A549 (cell line): Measurements from ENCODE around the gene GPR55. TPM values are rescaled to one million over a fixed set of nuclear protein-coding genes. Genes with fewer than 3 reads are reported as not detected.

ENCODE experiments used
- ATAC-seq, 2 experiments: fragments of 200-7000 bp in 1 of 2; fragments of >200 bp in 1 of 2; cut with Nextera tagmentation in 1 of 2; cut with Tn5 transposase in 1 of 2; 3 replicates each; pipeline versions ENCODE4 v1.8.0 to v1.9.1; 2018 to 2020; ENCODE audit warnings: mild to moderate bottlenecking in 1 of 2, moderate library complexity in 1 of 2
- CTCF ChIA-PET: fragments of 300-600 bp; sonication (Branson Sonifier 250); formaldehyde crosslinking; extraction: SDS; loops from one replicate; lab custom pipeline; 2021; ENCODE audit warnings: antibody characterized with exemption, inconsistent platforms; lab: Yijun Ruan, JAX
- POLR2A ChIA-PET: fragments of 350-600 bp; formaldehyde crosslinking; extraction: SDS; loops from one replicate; lab custom pipeline; 2021; ENCODE audit warnings: antibody characterized with exemption, inconsistent platforms; lab: Yijun Ruan, JAX
- DNase-seq, 2 experiments: peaks; one replicate each; pipeline versions ENCODE4 v3.0.0 to v3.0.0-alpha.2; 2011 to 2016; ENCODE audit warnings: low read depth in 1 of 2, low spot score in 1 of 2
- FAIRE-seq: peaks from 2 replicates; lab custom pipeline; 2011; peaks lifted over from hg19 to GRCh38; lab: Jason Lieb, UNC
- H3K27ac ChIP-seq, 2 experiments: fragments of >200 bp; sonication (Bioruptor Twin); formaldehyde crosslinking; 3 replicates each; pipeline ENCODE4 v1.5.1; 2016 to 2017
- H3K4me1 ChIP-seq: fragments of >200 bp; sonication (Bioruptor Twin); formaldehyde crosslinking; 3 replicates; pipeline ENCODE4 v1.6.1; 2016
- H3K4me2 ChIP-seq: fragments of >200 bp; sonication (Bioruptor Twin); formaldehyde crosslinking; 3 replicates; pipeline ENCODE4 v1.6.1; 2016
- H3K4me3 ChIP-seq: fragments of >200 bp; sonication (Bioruptor Twin); formaldehyde crosslinking; 3 replicates; pipeline ENCODE4 v1.5.1; 2016
- H3K9me3 ChIP-seq: fragments of >200 bp; sonication (Bioruptor Twin); formaldehyde crosslinking; 3 replicates; pipeline ENCODE4 v1.6.1; 2016
- CBX2 ChIP-seq: fragments of 200-600 bp; sonication (generic); IDR thresholded peaks from 2 replicates; pipeline ENCODE4 v1.6.1; 2016; ENCODE audit warnings: low read depth, mild to moderate bottlenecking, borderline replicate concordance
- CBX8 ChIP-seq: fragments of 200-600 bp; sonication (generic); IDR thresholded peaks from 2 replicates; pipeline ENCODE4 v1.6.1; 2016
- CEBPB ChIP-seq, 2 experiments: fragments of >200 bp in 1 of 2; sonication (Bioruptor Twin) in 1 of 2; formaldehyde crosslinking in 1 of 2; IDR thresholded peaks; 2 replicates each; pipeline ENCODE4 v1.6.1; 2012 to 2016
- EHF ChIP-seq: fragments of 250-450 bp; sonication (Bioruptor Pico); IDR thresholded peaks from 2 replicates; pipeline ENCODE4 v1.5.0; 2020; ENCODE audit warnings: mild to moderate bottlenecking
- HDAC2 ChIP-seq: fragments of 200-600 bp; sonication (generic); IDR thresholded peaks from 2 replicates; pipeline ENCODE4 v1.6.1; 2016
- HEYL ChIP-seq: fragments of 250-450 bp; sonication (Bioruptor Pico); IDR thresholded peaks from 2 replicates; pipeline ENCODE4 v1.8.0; 2021; ENCODE audit warnings: mild to moderate bottlenecking, moderate library complexity
- HOXB13 ChIP-seq: fragments of 250-450 bp; sonication (Bioruptor Pico); IDR thresholded peaks from 2 replicates; pipeline ENCODE4 v1.5.0; 2020; ENCODE audit warnings: low read depth, mild to moderate bottlenecking, moderate library complexity
- JUNB ChIP-seq: fragments of >200 bp; sonication (Bioruptor Twin); formaldehyde crosslinking; IDR thresholded peaks from 2 replicates; pipeline ENCODE4 v1.6.1; 2016
- KDM1A ChIP-seq: fragments of 200-600 bp; sonication (generic); IDR thresholded peaks from 2 replicates; pipeline ENCODE4 v1.6.1; 2016; ENCODE audit warnings: low read depth, mild to moderate bottlenecking
- KDM5A ChIP-seq: fragments of 200-600 bp; sonication (generic); IDR thresholded peaks from 2 replicates; pipeline ENCODE4 v1.6.1; 2016; ENCODE audit warnings: antibody characterized with exemption, mild to moderate bottlenecking
- MAFK ChIP-seq: fragments of 450-650 bp; IDR thresholded peaks from 2 replicates; pipeline ENCODE4 v1.6.1; 2014; ENCODE audit not compliant: partially characterized antibody
- MAZ ChIP-seq: fragments of 150-350 bp; IDR thresholded peaks from 2 replicates; pipeline ENCODE4 v1.6.1; 2014; ENCODE audit warnings: antibody characterized with exemption, low read depth, low read length, borderline replicate concordance
- MYC ChIP-seq: IDR thresholded peaks from 2 replicates; pipeline ENCODE4 v1.6.1; 2012; ENCODE audit warnings: mild to moderate bottlenecking, inconsistent platforms, low read length, improper control_type of control experiment, borderline replicate concordance
- NFE2L2 ChIP-seq: fragments of 150-350 bp; conservative IDR thresholded peaks from 2 replicates; pipeline ENCODE4 v1.6.1; 2014; ENCODE audit warnings: low read length
- NR3C1 ChIP-seq: fragments of >200 bp; sonication (Bioruptor Twin); formaldehyde crosslinking; IDR thresholded peaks from 3 replicates; pipeline ENCODE4 v1.6.1; 2017
- PHF8 ChIP-seq: fragments of 200-600 bp; sonication (generic); IDR thresholded peaks from 2 replicates; pipeline ENCODE4 v1.6.1; 2016; ENCODE audit warnings: low read depth, mild to moderate bottlenecking, antibody characterized with exemption, moderate library complexity, borderline replicate concordance
- POLR2A ChIP-seq: IDR thresholded peaks from 2 replicates; pipeline ENCODE4 v1.6.1; 2012; ENCODE audit warnings: mild to moderate bottlenecking, low read length
- POLR2AphosphoS2 ChIP-seq: conservative IDR thresholded peaks from 2 replicates; pipeline ENCODE4 v1.6.1; 2012; ENCODE audit warnings: low read length, improper control_type of control experiment, inconsistent platforms
- RAD21 ChIP-seq, 2 experiments: fragments of >200 bp in 1 of 2; sonication (Bioruptor Twin) in 1 of 2; formaldehyde crosslinking in 1 of 2; IDR thresholded peaks in 1 of 2; conservative IDR thresholded peaks in 1 of 2; 2 replicates in 1 of 2; 3 replicates in 1 of 2; pipeline ENCODE4 v1.6.1; 2012 to 2018; ENCODE audit warnings: inconsistent platforms in 1 of 2
- RCOR1 ChIP-seq: fragments of 150-350 bp; IDR thresholded peaks from 2 replicates; pipeline ENCODE4 v1.6.1; 2014; ENCODE audit warnings: antibody characterized with exemption, low read length, low read depth
- SMC3 ChIP-seq: fragments of >200 bp; sonication (Bioruptor Twin); formaldehyde crosslinking; IDR thresholded peaks from 3 replicates; pipeline ENCODE4 v1.6.1; 2018; ENCODE audit warnings: inconsistent platforms
- ZC3H11A ChIP-seq: fragments of 450-650 bp; IDR thresholded peaks from 2 replicates; pipeline ENCODE4 v1.6.1; 2014; ENCODE audit warnings: antibody characterized with exemption, mild to moderate bottlenecking
- ZSCAN20 ChIP-seq: fragments of 250-450 bp; sonication (Bioruptor Pico); IDR thresholded peaks from 2 replicates; pipeline ENCODE4 v1.8.0; 2022; ENCODE audit warnings: mild to moderate bottlenecking, moderate library complexity
- WGBS: methylation state at CpG from one replicate; pipeline ENCODE4 v1.1.6; 2017; ENCODE audit errors: missing lambda C conversion rate; 5-methylcytosine and 5-hydroxymethylcytosine counted together
- polyA plus RNA-seq, 4 experiments: library from polyadenylated mRNA; depleted of rRNA in 3 of 4; stranded (reverse); fragments of >200 nt; fragmentation: RNase III in 1 of 4; extraction: RNeasy Plus Mini Kit Qiagen cat#74134 plus additional on column Dnase treatment in 1 of 4; gene quantifications; 2 replicates in 3 of 4; 3 replicates in 1 of 4; pipeline ENCODE4 v1.2.3, GENCODE V29; 2011 to 2017
- TF ChIP-seq, protein P1 (sequence below): fragments of 250-450 bp; sonication (Bioruptor Pico); IDR thresholded peaks from 2 replicates; pipeline ENCODE4 v1.5.0; 2021; ENCODE audit warnings: mild to moderate bottlenecking, moderate library complexity, borderline replicate concordance
- TF ChIP-seq, protein P2 (sequence below): fragments of 450-650 bp; IDR thresholded peaks from 2 replicates; pipeline ENCODE4 v1.6.1; 2014; ENCODE audit warnings: antibody characterized with exemption

The GPR55 gene
- polyA plus RNA-seq, 2 of the 4 experiments (the other 2 are of a cell fraction) = not detected

DNA sequence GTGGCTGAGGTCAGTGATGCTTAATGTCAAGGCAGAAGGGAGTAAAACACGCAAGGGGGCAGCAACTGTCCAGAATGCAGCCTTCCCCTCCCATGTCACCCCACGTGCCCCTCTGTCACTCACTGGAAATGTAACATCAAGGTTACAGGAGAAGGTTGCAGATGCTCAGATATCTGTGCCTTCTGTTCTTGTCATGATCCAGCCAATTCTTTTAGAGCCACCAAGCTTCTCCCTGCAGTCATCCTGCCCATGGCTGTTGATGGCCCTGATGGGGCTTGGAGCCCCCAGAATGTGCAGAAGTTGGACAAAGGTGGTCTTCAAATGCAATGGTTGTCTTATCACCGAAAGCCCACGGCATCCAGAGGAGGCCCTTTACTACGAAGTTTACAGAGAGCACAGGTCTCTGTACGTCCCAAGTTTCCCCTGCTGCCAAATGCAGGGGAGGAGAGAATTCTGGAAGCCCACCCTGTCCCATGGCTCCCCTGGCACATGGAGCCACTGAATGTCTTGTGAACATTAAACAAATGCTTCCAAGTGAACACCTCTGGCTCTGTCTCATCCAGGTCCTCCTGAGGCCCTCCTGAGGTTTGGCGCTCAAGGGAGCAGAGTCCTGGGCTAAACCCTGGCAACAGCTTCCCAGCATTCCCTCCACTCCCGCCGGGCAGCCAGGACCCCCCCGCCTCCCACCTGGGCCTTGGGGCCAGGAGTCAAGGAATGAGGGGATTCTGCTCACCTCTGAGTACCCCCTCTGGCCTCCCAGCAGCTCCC is 4.5 kb upstream of the GPR55 start:
- no peak overlapping the region for H3K4me3 ChIP-seq
- DNase-seq (no peak), ATAC-seq (no peak; a peak in 1 of 6 replicates), FAIRE-seq (no peak)
- CTCF ChIA-PET = interaction anchor here (1.0 to 1.8 kb wide), 3 partner anchors 19 to 57 kb away, joined by 3 to 5 read pairs (median 4); no protein-coding TSS in a partner anchor
- no peak for TF ChIP-seq HEYL (CRISPR knock-in tag)
- 0 out of 5 replicates have a peak, but pooled peaks of 1 of the 2 experiments have one; percentile 17 for TF ChIP-seq RAD21 (conservative IDR thresholded peaks at IDR 0.05 in 1 of 2, IDR thresholded peaks at IDR 0.05 in 1 of 2)
- no peak overlapping the region for H3K4me2 ChIP-seq
- H3K27ac ChIP-seq = no peak overlapping the region
- H3K9me3 ChIP-seq = no peaks in the 10 kb centered on the region
- POLR2A ChIA-PET = no interaction called here
- WGBS = 51% methylated on average over 10 of the region's 10 CpGs
- H3K4me1 ChIP-seq = no peaks in the 10 kb centered on the region

DNA sequence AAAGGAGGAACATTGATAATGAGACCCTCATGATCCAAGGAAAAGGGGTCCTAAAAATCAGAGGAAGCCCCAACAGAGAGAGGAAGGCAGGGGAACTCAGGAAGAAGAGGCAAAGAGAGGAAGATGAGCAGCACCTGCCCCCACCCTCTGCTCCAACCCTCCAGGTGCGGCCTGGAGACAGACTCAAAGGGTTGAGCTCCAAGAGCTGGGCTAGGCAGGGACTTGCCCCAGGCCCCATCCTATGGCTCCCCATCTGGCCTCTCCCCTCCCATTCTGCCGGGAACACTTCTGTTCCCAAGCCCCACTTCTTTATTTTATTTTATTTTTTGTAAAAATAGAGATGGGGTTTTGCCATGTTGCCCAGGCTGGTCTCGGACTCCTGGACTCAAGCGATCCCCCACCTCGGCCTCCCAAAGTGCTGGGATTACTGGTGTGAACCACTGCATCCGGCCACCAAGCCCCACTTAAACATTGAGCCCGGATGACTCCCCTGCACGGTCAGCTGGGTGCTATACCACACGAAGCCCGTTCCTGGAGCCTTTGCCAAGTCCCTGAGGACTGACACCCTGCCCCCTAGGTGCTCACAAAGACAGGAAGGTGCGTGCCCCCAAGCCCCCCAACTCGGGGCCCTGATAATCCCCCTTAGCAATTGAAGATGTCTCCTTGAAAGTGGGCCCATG is 3.8 kb upstream of the GPR55 start:
- Histone ChIP-seq H3K9me3 (no peaks in the 10 kb centered on the region), H3K4me2 (no peak overlapping the region), H3K4me1 (no peaks in the 10 kb centered on the region), H3K27ac (no peak overlapping the region), H3K4me3 (no peak overlapping the region)
- ATAC-seq = no peak
- CTCF ChIA-PET = interaction anchor here (1.0 to 1.8 kb wide), 2 partner anchors 18 to 58 kb away, joined by 4 to 5 read pairs; no protein-coding TSS in a partner anchor
- WGBS = 42% methylated on average over 11 of the region's 12 CpGs
- POLR2A ChIA-PET = no interaction called here
- TF ChIP-seq POLR2AphosphoS2 = no peak
- no peak for TF ChIP-seq ZC3H11A
- TF ChIP-seq KDM1A = no peak
- TF ChIP-seq RAD21 (conservative IDR thresholded peaks at IDR 0.05 in 1 of 2, IDR thresholded peaks at IDR 0.05 in 1 of 2) = no peak
- TF ChIP-seq HDAC2 = no peak
- no peak for TF ChIP-seq KDM5A
- TF ChIP-seq, protein P1, sequence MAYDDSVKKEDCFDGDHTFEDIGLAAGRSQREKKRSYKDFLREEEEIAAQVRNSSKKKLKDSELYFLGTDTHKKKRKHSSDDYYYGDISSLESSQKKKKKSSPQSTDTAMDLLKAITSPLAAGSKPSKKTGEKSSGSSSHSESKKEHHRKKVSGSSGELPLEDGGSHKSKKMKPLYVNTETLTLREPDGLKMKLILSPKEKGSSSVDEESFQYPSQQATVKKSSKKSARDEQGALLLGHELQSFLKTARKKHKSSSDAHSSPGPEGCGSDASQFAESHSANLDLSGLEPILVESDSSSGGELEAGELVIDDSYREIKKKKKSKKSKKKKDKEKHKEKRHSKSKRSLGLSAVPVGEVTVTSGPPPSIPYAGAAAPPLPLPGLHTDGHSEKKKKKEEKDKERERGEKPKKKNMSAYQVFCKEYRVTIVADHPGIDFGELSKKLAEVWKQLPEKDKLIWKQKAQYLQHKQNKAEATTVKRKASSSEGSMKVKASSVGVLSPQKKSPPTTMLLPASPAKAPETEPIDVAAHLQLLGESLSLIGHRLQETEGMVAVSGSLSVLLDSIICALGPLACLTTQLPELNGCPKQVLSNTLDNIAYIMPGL (CRISPR knock-in tag) = no peak
- TF ChIP-seq POLR2A = no peak
- TF ChIP-seq JUNB = no peak
- no peak for TF ChIP-seq HOXB13 (CRISPR knock-in tag)
- no peak for FAIRE-seq
- no peak for DNase-seq

GRCh38 chr2:230927711-230928341 is 2.8 kb upstream of the GPR55 start:
- H3K4me3 ChIP-seq = no peak overlapping the region
- ATAC-seq (no peak), DNase-seq (no peak), FAIRE-seq (no peak)
- H3K27ac ChIP-seq = no peak overlapping the region
- no peak overlapping the region for H3K4me2 ChIP-seq
- 70% methylated on average over 12 of the region's 14 CpGs for WGBS
- ChIA-PET CTCF (interaction anchor here (1.0 to 1.7 kb wide), 3 partner anchors 29 to 79 kb away, joined by 3 to 8 read pairs (median 3); no protein-coding TSS in a partner anchor), POLR2A (no interaction called here)
- TF ChIP-seq SMC3 (no peak), KDM1A (no peak), EHF (CRISPR knock-in tag) (no peak), KDM5A (no peak), MAZ (no peak), ZSCAN20 (CRISPR knock-in tag) (no peak), CBX8 (no peak), HOXB13 (CRISPR knock-in tag) (no peak), CBX2 (no peak), MYC (no peak), HEYL (CRISPR knock-in tag) (no peak), RCOR1 (no peak), NR3C1 (no peak), PHF8 (no peak), MAFK (no peak), HDAC2 (no peak), CEBPB (IDR thresholded peaks at IDR 0.05) (no peak), POLR2AphosphoS2 (no peak), NFE2L2 (no peak)
- TF ChIP-seq, protein P2, sequence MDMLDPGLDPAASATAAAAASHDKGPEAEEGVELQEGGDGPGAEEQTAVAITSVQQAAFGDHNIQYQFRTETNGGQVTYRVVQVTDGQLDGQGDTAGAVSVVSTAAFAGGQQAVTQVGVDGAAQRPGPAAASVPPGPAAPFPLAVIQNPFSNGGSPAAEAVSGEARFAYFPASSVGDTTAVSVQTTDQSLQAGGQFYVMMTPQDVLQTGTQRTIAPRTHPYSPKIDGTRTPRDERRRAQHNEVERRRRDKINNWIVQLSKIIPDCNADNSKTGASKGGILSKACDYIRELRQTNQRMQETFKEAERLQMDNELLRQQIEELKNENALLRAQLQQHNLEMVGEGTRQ = no peak
- no peaks in the 10 kb centered on the region for H3K9me3 ChIP-seq
- H3K4me1 ChIP-seq = no peaks in the 10 kb centered on the region
